Measurements from ENCODE around the gene THRAP3. TPM values are rescaled to one million over a fixed set of nuclear protein-coding genes. Genes with fewer than 3 reads are reported as not detected.

THRAP3 gene
- total RNA-seq, 1 donor from 2014 or later, result 81.1 TPM

DNA sequence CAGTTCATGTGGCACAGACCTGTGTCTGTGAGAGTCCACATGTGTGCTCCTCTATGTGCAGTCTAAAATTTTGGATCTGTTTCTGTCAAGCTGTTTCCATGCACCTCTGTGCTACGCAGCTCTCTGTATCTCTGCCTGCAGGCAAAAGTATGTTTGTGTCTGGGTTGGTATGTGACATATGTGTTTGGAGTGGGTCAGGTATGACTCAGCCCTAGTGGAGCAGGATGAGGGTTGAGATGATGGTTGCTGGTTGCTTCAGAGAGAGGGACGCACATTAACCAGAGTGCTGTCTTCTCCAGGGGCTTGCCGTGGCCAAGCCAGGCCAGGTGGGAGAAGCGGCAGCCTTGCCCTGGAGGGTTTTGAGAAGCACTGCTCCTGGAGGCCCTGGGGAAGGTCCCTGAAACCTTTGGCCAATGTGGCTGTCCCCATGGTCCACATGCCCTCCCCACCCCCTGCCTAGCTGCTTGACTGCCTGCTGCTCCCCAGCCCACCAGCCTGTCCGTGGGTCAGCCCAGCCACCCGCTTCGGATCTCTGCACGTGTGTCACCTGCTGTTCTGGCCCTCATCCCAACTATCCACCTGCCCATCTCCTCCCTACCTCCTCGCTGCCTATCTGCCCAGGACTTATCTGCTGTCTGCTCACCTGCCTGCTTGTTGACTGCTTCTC is 103.3 kb downstream of the THRAP3 start:
- DNase-seq (ENCODE audit: low spot score), result no peak

DNA sequence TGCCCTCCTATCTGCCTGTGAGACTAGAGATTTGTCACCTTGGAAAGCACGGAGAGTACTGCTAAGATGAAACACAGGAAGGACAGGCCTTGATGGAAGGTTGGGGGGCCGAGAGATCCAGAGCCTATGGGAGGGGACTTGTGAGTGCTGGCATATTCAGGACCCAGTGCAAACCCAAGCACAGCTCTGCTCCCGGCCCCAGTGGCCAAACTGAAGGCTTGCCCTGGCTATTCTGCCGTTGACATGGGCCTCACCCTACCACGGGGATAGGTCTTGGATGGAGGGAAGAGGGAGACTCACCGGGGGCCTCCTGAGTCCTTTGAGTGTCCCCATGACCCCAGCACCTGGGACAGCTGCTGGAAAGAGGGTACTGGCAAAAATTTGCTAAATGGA is 103.8 kb downstream of the THRAP3 start:
- DNase-seq (ENCODE audit: low spot score), result no peak

DNA sequence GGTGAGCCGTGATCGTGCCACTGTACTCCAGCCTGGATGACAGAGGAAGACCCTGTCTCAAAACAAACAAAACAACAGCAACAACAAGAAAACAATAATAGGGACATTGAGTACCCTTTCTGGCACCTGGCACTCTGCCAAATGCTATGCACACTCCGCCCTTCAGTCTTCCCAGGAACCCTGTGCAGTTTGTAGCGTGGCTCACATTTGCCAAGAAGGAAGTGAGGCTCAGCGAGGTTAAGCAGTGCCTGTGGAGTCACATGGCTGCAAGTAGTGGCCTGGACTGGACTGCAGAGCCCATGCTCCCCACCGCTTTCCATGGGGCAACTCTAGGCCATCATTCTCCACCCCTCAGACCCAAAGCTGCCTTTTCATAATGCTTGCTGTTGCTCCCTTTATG is 104.5 kb downstream of the THRAP3 start:
- peak; percentile 46 for DNase-seq (ENCODE audit: low spot score)

- no peak for DNase-seq (ENCODE audit: low spot score)
These were observed 105.6 kb downstream of the THRAP3 start for GRCh38 chr1:36329817-36330216.

DNA sequence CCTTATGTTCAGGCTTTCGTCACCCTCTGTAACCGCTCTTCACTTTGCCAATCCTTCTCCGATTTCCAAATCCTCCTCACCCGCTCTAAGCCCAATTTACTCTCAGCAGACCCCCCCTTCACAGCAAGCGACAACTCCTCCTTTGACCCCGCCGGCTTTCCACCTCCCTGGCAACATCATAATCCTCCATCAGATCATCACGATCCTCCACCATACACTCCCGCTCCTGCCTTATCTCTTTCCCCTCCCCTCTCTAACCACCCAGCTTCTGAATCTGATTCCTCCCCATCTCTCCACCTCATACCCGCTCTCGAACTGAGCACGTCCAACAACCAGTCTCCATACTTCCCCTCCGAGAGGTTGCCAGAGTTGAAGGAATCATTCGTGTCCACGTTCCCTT is 106.7 kb downstream of the THRAP3 start:
- no peak for DNase-seq (ENCODE audit: low spot score)

DNA sequence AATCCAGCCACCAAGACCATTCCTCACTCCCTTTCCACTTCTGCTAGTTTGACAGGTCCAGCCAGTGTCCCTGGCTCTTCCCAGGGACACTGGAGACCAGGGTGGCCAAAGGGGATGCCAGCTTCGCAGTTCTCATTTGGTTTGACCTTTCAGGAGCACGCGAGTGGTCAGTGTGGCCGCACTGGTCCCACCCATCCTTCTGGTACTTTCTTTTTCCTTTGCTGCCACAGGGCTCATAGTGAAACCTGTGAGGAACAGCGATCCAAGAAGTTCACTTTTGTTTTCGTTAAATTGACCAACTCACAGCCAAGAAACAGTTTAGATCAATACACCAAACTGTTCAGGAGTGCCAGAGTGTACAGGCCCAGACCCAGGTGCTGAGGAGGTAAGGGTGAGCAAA is 113.6 kb downstream of the THRAP3 start:
- no peak for DNase-seq (ENCODE audit: low spot score)

DNA sequence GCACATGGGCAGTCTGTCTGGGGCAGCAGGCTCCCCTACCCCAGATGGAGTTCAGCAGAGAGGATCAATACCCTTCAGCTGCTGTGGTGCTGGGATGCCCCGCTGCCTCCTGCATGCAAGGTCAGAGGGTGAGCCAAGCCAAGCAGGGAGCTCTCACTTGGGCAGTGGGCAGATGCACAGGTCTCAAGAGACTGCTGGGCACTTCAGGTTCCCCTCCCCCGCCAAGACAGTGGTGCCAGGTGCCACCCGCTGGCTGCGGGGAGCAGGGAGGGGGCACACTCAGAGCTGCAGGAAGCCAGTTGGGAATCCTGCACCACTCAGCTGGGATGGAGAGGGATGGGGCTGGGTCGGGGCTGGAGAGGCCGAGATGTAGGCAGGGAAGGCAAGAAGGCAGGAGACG is 115.0 kb downstream of the THRAP3 start:
- no peak for DNase-seq (ENCODE audit: low spot score)

GRCh38 chr1:36339615-36340014 is 115.4 kb downstream of the THRAP3 start:
- DNase-seq (ENCODE audit: low spot score), result no peak

DNA sequence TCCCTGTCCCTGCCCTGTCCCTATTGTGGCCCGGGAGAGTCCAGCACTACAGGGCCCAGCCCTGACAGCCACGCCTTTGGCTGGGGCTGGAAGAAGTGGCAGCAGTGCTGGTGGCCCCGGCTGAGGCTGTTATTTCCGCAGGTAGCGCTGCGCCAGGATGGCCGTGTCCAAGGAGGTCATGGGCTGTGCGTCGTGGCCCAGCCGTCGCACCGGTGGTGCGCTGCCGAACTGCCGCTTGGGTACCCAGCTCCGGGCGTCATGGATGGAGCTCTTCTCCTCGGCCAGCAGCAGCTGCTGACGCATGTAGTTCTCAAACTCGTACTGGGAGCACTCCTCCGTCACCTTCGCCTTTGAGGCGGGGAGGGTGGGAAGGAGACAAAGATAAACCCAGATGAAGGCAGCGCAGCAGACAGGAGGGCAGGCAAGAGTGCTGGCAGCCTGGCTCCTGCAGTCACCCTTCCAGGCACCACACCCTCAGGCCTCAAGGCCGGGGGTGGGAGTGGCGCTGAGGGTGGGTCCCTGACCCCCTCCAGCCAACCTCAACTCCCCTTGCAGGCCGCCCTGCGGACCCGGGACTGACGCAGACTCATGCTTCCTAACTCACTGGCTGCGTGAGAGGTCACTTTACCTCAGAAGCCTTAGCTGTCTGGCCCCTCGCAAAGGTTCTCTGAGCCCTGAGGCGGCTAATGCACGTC is 117.5 kb downstream of the THRAP3 start:
- DNase-seq (ENCODE audit: low spot score), result no peak

- peak; percentile 31 for DNase-seq (ENCODE audit: low spot score)
These were observed 118.4 kb downstream of the THRAP3 start for GRCh38 chr1:36342426-36343185.

- no peak for DNase-seq (ENCODE audit: low spot score)
These were observed 119.6 kb downstream of the THRAP3 start for GRCh38 chr1:36343651-36344394.

- no peak for DNase-seq (ENCODE audit: low spot score)
These were observed 120.1 kb downstream of the THRAP3 start for GRCh38 chr1:36344395-36344680.

GRCh38 chr1:36345353-36345752 is 121.1 kb downstream of the THRAP3 start:
- no peak for DNase-seq (ENCODE audit: low spot score)

DNA sequence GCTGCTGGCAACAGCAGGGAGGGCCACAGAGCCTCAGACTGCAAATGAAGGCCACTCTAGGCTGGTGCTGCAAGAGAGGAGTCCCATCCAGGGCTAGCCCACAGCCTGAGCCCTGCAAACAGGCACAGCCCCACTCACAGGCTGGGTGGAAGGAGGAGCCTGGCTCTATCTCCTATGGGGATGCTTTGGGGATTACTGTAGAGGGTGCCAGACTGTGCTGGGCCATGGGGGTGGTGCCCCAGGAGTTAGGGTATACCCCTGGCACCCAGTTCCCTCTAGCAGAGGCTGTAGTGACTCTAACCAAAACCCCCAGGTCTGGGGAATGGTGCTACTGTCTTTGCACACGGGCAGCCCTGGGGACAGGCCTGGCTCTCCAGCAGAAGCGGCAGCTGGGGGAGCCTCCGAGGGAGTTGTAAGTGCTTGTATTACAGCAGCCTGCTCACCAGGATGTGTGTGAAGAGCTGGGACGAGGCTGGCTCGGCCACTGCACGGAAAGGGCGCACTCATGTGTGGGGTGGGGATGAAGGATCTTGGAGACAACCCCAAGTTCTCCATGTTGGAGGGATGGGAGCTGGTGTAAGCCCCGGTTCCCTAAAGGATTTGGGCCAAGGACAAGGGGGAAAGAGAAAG is 122.6 kb downstream of the THRAP3 start:
- no peak for DNase-seq (ENCODE audit: low spot score)

GRCh38 chr1:36349241-36349671 is 125.0 kb downstream of the THRAP3 start:
- no peak for DNase-seq (ENCODE audit: low spot score)

DNA sequence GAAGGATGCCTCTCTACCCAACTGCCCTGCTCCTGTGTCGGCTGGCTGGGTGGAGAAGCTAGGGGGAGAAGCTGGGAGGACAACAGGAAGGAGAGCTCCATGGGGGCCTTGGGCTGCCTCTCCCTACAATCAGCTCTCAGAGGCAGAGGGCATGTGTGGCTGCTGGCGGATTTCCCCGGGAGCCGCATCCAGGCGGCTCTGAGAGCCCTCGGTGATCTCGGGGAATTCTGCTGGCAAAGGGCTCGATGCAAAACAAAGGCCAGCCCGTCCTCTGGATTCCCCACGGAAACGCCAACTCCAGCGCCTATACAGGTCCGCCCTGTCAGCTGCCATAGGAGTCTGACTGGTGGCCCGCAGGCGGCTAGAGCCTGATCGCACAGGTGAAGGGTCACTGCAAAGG is 125.6 kb downstream of the THRAP3 start:
- peak; percentile 35 for DNase-seq (ENCODE audit: low spot score)

- DNase-seq (ENCODE audit: low spot score), result peak; percentile 51
These were observed 126.5 kb downstream of the THRAP3 start for GRCh38 chr1:36350659-36351226.

DNA sequence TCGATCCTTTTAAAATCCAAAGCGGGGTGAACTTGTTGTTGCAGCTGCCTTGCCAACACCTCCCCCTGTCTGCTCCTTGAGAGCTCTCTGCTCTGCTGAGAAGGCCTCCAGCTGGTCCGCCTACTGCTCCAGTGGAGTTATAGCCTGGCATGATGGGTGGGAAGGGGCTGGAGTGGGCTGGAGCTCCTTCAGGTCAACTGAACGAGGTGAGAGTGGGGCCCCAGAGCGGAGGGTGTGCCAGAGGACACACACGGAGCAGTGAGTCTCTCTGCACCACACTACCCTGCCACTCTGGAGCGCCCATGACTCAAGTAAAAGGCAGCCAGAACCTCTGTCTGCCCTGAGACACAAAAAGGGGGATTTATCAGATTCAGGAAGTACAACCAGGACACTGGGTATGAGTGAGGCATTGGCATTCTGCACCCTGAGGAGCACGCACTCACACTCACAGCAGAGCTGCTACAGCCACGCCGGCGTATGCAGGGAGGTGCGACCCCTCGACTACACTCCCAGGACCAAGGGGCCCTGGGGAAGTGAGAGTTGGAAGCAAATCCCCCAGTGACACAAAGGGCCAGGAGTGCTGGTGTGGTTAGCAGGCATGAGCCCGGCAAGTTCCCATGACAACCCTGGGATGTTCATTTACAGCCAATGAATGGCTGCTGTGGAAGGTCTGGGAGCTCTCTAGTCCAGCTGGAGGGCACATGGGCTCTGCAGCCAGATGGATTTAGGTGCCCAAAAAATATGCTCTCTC is 127.2 kb downstream of the THRAP3 start:
- DNase-seq (ENCODE audit: low spot score), result no peak

- peak; percentile 54 for DNase-seq (ENCODE audit: low spot score)
These were observed 128.1 kb downstream of the THRAP3 start for GRCh38 chr1:36352125-36352909.

All from mucosa of gallbladder (tissue), 1 donor.